T-helper 17 cell (primary cell): ENCODE measurements around the gene C1QTNF9. TPM values are rescaled to one million over a fixed set of nuclear protein-coding genes. Genes with fewer than 3 reads are reported as not detected.
"Not testable (repeated sequence)": the region's sequence is repeated elsewhere in the genome, so short reads cannot be mapped to it uniquely, and the experiment has no call there.

ENCODE experiments used
- ATAC-seq: fragments of 150-1000 bp; cut with Tn5 transposase; 2 replicates; pipeline ENCODE4 v1.10.0; 2021; ENCODE audit warnings: mild to moderate bottlenecking, moderate library complexity
- DNase-seq, 3 donors: peaks; one replicate each; pipeline versions ENCODE4 v3.0.0 to v3.0.0-alpha.2; 2020 to 2021
- H3K9me3 ChIP-seq: one replicate; pipeline ENCODE4 v1.7.0; 2013; ENCODE audit warnings: low read length, mild to moderate bottlenecking; ENCODE audit not compliant: control insufficient read depth, poor library complexity, severe bottlenecking
- H3K27ac Mint-ChIP-seq: one replicate; pipeline ENCODE4 v1.8.0; 2022; ENCODE audit warnings: mild to moderate bottlenecking, moderate library complexity, mixed read lengths
- H3K27me3 Mint-ChIP-seq: one replicate; pipeline ENCODE4 v1.8.0; 2022; ENCODE audit warnings: mixed read lengths
- H3K36me3 Mint-ChIP-seq: one replicate; pipeline ENCODE4 v1.8.0; 2022; ENCODE audit warnings: low read depth, mixed read lengths
- H3K4me1 Mint-ChIP-seq: one replicate; pipeline ENCODE4 v1.8.0; 2022; ENCODE audit warnings: mild to moderate bottlenecking, mixed read lengths
- H3K4me3 Mint-ChIP-seq: one replicate; pipeline ENCODE4 v1.8.0; 2022; ENCODE audit warnings: mild to moderate bottlenecking, moderate library complexity, mixed read lengths
- total RNA-seq, 4 donors: library from RNA in 2 of 4; stranded (reverse) in 2 of 4; gene quantifications; one replicate each; pipeline ENCODE4 v1.2.3 and lab custom pipeline; 2022 to 2026

The C1QTNF9 gene
- total RNA-seq, 2 donors from 2014 or later, result not detected

GRCh38 chr13:24348797-24349515 is 39.6 kb downstream of the C1QTNF9 start:
- H3K27ac Mint-ChIP-seq, result no peak overlapping the region
- H3K36me3 Mint-ChIP-seq, result no peaks in the 10 kb centered on the region
- DNase-seq (no peak), ATAC-seq (no peak)
- H3K4me1 Mint-ChIP-seq, result no peaks in the 10 kb centered on the region
- H3K27me3 Mint-ChIP-seq, result no peaks in the 10 kb centered on the region
- H3K9me3 ChIP-seq, result no peaks in the 10 kb centered on the region
- no peak overlapping the region for H3K4me3 Mint-ChIP-seq

GRCh38 chr13:24349778-24350664 is 40.6 kb downstream of the C1QTNF9 start:
- not testable (repeated sequence) for H3K27ac Mint-ChIP-seq, H3K27me3 Mint-ChIP-seq, H3K9me3 ChIP-seq, H3K4me3 Mint-ChIP-seq, DNase-seq, H3K4me1 Mint-ChIP-seq, ATAC-seq, H3K36me3 Mint-ChIP-seq

GRCh38 chr13:24351423-24351822 is 42.0 kb downstream of the C1QTNF9 start:
- Mint-ChIP-seq H3K36me3 (no peaks in the 10 kb centered on the region), H3K27me3 (no peaks in the 10 kb centered on the region), H3K4me3 (no peak overlapping the region), H3K4me1 (no peaks in the 10 kb centered on the region), H3K27ac (no peak overlapping the region)
- ATAC-seq, result no peak
- H3K9me3 ChIP-seq, result no peaks in the 10 kb centered on the region
- no peak for DNase-seq

GRCh38 chr13:24353736-24354135 is 44.4 kb downstream of the C1QTNF9 start:
- no peak overlapping the region for H3K27ac Mint-ChIP-seq
- no peaks in the 10 kb centered on the region for H3K4me1 Mint-ChIP-seq

GRCh38 chr13:24355103-24355502 is 45.7 kb downstream of the C1QTNF9 start:
- ATAC-seq, result no peak
- H3K4me1 Mint-ChIP-seq, result no peaks in the 10 kb centered on the region
- H3K9me3 ChIP-seq, result no peaks in the 10 kb centered on the region
- H3K4me3 Mint-ChIP-seq, result no peak overlapping the region
- H3K27ac Mint-ChIP-seq, result no peak overlapping the region
- H3K36me3 Mint-ChIP-seq, result no peaks in the 10 kb centered on the region
- DNase-seq, result no peak
- H3K27me3 Mint-ChIP-seq, result no peaks in the 10 kb centered on the region

More at GRCh38 chr13:24353736-24354135, 44.4 kb downstream of the C1QTNF9 start:
- no peaks in the 10 kb centered on the region for H3K9me3 ChIP-seq
- DNase-seq, result no peak
- H3K36me3 Mint-ChIP-seq, result no peaks in the 10 kb centered on the region
- no peaks in the 10 kb centered on the region for H3K27me3 Mint-ChIP-seq
- no peak overlapping the region for H3K4me3 Mint-ChIP-seq
- no peak for ATAC-seq

GRCh38 chr13:24356270-24356669 is 46.9 kb downstream of the C1QTNF9 start:
- no peak overlapping the region for H3K4me3 Mint-ChIP-seq
- no peak overlapping the region for H3K27ac Mint-ChIP-seq
- no peaks in the 10 kb centered on the region for H3K36me3 Mint-ChIP-seq
- H3K4me1 Mint-ChIP-seq, result no peaks in the 10 kb centered on the region
- H3K27me3 Mint-ChIP-seq, result no peaks in the 10 kb centered on the region
- DNase-seq, result no peak
- H3K9me3 ChIP-seq, result no peaks in the 10 kb centered on the region
- ATAC-seq, result no peak

- no peak overlapping the region for H3K27ac Mint-ChIP-seq
- no peaks in the 10 kb centered on the region for H3K27me3 Mint-ChIP-seq
- DNase-seq (no peak), ATAC-seq (no peak)
- H3K4me3 Mint-ChIP-seq, result no peak overlapping the region
- H3K36me3 Mint-ChIP-seq, result no peaks in the 10 kb centered on the region
- no peaks in the 10 kb centered on the region for H3K9me3 ChIP-seq
- no peaks in the 10 kb centered on the region for H3K4me1 Mint-ChIP-seq
Observed at GRCh38 chr13:24356837-24357236, 47.5 kb downstream of the C1QTNF9 start.

GRCh38 chr13:24357756-24358155 is 48.4 kb downstream of the C1QTNF9 start:
- no peak overlapping the region for H3K4me3 Mint-ChIP-seq
- DNase-seq (no peak), ATAC-seq (no peak)
- H3K4me1 Mint-ChIP-seq, result no peaks in the 10 kb centered on the region
- H3K9me3 ChIP-seq, result no peaks in the 10 kb centered on the region
- no peaks in the 10 kb centered on the region for H3K27me3 Mint-ChIP-seq
- no peak overlapping the region for H3K27ac Mint-ChIP-seq
- no peaks in the 10 kb centered on the region for H3K36me3 Mint-ChIP-seq

- not testable (repeated sequence) for H3K9me3 ChIP-seq, DNase-seq, H3K27ac Mint-ChIP-seq, H3K4me3 Mint-ChIP-seq, H3K4me1 Mint-ChIP-seq, H3K27me3 Mint-ChIP-seq, H3K36me3 Mint-ChIP-seq, ATAC-seq
Observed at GRCh38 chr13:24358836-24359235, 49.5 kb downstream of the C1QTNF9 start.

GRCh38 chr13:24359252-24359651 is 49.9 kb downstream of the C1QTNF9 start:
- DNase-seq, result not testable (repeated sequence)

GRCh38 chr13:24360106-24360505 is 50.7 kb downstream of the C1QTNF9 start:
- H3K9me3 ChIP-seq, result no peaks in the 10 kb centered on the region
- DNase-seq (no peak), ATAC-seq (no peak)
- Mint-ChIP-seq H3K4me3 (no peak overlapping the region), H3K4me1 (no peaks in the 10 kb centered on the region), H3K27ac (no peak overlapping the region), H3K36me3 (no peaks in the 10 kb centered on the region), H3K27me3 (no peaks in the 10 kb centered on the region)

More at GRCh38 chr13:24359252-24359651, 49.9 kb downstream of the C1QTNF9 start:
- not testable (repeated sequence) for H3K36me3 Mint-ChIP-seq, H3K27ac Mint-ChIP-seq, H3K4me1 Mint-ChIP-seq, H3K27me3 Mint-ChIP-seq, H3K4me3 Mint-ChIP-seq, ATAC-seq, H3K9me3 ChIP-seq

- Mint-ChIP-seq H3K4me1 (no peaks in the 10 kb centered on the region), H3K36me3 (no peaks in the 10 kb centered on the region)
- ATAC-seq, result no peak
Observed at GRCh38 chr13:24361113-24361512, 51.7 kb downstream of the C1QTNF9 start.

GRCh38 chr13:24361852-24362366 is 52.5 kb downstream of the C1QTNF9 start:
- no peak for ATAC-seq
- no peak for DNase-seq
- peaks cover 2% of the 10 kb centered on the region for H3K36me3 Mint-ChIP-seq
- H3K27me3 Mint-ChIP-seq, result peaks cover 13% of the 10 kb centered on the region
- no peak overlapping the region for H3K27ac Mint-ChIP-seq
- no peak overlapping the region for H3K4me3 Mint-ChIP-seq
- no peaks in the 10 kb centered on the region for H3K4me1 Mint-ChIP-seq
- no peaks in the 10 kb centered on the region for H3K9me3 ChIP-seq

More at GRCh38 chr13:24361113-24361512, 51.7 kb downstream of the C1QTNF9 start:
- peaks cover 6% of the 10 kb centered on the region for H3K27me3 Mint-ChIP-seq
- H3K9me3 ChIP-seq, result no peaks in the 10 kb centered on the region
- H3K27ac Mint-ChIP-seq, result no peak overlapping the region
- DNase-seq, result no peak
- H3K4me3 Mint-ChIP-seq, result no peak overlapping the region
